GM21723 (cell line): ENCODE data around the gene FOXF1.

Source experiments
- ATAC-seq: cut with Tn5 transposase; IDR thresholded peaks from one replicate; pipeline ENCODE4 v1.9.1; 2021; ENCODE audit warnings: mild to moderate bottlenecking, moderate library complexity; ENCODE audit not compliant: unreplicated experiment

Gene FOXF1

DNA sequence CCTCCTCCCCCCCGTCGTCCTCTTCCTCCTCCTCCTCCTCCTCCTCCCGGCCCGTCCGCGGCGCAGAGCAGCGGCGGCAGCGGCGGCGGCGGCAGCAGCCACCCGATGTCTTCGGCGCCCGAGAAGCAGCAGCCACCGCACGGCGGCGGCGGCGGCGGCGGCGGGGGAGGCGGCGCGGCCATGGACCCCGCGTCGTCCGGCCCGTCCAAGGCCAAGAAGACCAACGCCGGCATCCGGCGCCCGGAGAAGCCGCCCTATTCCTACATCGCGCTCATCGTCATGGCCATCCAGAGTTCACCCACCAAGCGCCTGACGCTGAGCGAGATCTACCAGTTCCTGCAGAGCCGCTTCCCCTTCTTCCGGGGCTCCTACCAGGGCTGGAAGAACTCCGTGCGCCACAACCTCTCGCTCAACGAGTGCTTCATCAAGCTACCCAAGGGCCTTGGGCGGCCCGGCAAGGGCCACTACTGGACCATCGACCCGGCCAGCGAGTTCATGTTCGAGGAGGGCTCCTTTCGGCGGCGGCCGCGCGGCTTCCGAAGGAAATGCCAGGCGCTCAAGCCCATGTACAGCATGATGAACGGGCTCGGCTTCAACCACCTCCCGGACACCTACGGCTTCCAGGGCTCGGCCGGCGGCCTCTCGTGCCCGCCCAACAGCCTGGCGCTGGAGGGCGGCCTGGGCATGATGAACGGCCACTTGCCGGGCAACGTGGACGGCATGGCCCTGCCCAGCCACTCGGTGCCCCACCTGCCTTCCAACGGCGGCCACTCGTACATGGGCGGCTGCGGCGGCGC, at the start of gene FOXF1:
FOXF1 (plus strand) TSS at position 63 of the 797 bp plus-strand sequence; CDS start at position 106, 43 bp downstream.
- ATAC-seq: no peak

DNA sequence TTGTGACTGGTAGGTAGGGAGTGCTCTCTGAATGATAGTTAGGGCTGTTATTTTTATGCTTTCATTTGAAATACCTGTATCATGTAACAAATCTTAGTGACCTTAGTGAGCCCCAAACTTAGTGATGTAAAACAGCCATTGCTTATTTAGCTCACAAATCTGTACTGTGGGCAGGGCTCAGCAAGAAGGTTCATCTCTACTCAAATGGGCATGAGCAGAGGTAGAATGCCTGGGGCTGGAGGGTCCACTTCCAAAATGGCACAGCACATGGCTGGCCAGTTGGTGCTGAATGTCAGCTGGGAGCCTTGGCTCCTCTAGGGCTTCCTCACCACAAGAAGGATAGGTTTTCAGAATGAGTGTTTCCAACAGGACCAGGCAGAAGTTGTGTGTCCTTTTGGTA, 49.3 kb upstream of the FOXF1 start:
- ATAC-seq: no peak

DNA sequence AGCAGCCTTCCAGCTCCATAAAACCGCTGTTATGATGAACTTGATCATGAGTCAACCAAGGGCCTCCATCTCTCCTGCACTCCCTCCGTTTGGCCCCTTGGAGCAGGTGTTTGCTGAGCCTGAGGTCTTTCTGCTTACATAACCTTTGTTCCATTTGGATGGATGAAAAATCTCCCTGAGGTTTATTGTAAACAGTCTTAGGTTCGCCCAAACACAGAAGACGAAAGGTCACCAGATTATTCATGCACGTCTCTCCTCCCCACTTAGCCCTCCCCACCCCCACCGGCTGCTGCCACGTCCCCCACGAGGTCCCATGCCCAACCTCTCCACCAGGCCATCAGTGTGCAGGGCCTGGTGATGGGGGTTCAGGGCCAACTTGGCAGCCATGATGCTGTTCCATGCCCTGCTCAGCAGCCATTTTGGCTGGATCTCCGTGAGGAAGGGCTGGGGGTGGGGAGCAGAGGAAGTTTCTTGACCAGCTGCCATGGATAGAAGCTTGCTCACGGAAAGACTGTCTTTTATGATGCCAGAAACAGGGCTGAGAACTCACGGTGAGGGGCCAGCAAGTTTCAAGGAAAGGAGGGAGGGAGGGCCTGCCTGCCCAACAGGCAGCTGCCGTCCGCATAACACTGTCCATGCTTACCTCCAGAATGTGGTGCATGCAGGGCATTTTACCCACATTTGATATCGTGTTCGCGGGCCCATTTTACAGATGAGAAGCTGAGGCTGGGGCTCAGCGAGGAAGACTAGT, 47.8 kb upstream of the FOXF1 start:
- no peak for ATAC-seq

DNA sequence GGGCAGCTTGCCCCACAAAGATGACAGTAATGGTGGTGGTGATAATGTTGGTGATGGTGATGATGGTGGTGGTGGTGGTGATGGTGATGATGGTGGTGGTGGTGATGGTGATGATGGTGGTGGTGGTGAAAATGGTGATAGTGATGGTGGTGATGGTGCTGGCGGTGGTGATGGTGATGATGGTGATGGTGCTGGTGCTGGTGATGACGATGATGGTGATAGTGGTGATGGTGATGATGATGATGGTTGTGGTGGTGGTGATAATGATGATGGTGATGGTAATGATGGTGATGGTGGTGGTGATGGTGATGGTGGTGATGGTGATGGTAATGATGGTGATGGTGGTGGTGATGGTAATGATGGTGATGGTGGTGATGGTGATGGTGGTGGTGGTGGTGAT, 46.3 kb upstream of the FOXF1 start:
- ATAC-seq: no peak

DNA sequence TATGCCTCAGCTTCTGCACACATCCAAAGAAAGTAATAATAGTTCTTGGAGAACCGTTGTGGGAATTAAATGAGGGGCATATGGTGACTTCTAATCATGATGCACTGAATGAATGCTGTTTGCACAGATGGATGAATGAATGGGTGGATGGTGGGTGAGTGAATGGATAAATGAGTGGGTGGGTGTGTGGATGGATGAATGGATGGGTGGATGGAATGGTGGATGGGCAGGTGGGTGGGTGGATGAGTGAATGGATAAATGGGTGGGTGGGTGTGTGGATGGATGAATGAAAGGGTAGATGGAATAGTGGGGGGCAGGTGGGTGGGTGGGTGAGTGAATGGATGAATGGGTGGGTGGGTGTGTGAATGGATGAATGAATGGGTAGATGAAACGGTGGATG, 44.9 kb upstream of the FOXF1 start:
- no peak for ATAC-seq

DNA sequence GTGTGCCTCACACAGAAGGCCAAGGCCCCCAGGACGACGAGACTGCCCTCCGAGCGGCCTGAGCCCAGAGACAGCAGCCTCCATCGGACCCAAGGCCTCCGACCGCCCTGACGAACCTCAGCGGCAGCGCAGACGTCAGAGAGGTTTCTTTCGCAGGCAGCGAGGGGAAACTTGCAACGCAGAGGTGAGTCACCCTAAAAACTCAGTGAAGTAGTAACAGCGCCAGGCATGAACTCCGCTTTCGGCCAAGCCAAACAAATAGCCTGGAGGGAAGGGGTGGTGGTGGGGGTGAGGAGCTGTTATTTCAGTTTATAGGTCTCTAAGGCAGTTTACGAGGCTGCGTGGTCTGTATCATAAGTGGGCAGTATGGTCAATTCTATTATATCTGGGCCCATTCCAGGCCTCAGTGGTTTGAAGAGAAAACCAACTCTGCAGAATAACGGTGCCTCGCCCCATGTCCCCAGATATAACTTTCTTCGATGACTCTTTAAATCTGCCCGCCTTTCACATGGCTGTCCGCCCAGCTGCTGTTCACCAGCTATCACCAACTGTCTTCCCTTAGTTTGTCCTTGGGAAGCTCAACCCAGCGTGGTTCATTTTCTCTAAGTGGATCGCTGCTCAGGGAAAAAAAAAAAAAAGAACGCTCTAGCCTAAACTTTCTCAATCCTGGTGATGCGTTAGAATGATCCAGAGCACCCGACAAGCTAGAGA, 43.5 kb upstream of the FOXF1 start:
- no peak for ATAC-seq

DNA sequence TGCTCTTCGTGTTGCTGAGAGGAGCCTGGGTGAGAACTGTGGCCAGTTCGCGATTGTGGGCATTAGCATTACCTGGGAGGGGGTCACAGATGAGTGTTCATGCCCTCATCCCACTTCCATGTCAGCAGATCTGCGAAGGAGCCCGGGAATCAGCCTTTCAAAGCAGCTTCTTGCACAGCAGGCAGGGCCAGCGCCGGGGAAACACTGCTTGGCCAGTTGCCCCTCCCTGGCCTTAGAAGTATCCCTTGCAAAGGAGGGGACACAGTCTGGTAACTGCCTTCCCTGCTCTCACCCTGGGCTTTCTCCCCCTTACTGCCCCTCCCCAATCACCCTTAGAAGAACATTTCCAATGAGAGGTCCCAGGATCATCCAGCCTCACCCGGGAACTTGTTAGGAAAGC, 42.8 kb upstream of the FOXF1 start:
- no peak for ATAC-seq

DNA sequence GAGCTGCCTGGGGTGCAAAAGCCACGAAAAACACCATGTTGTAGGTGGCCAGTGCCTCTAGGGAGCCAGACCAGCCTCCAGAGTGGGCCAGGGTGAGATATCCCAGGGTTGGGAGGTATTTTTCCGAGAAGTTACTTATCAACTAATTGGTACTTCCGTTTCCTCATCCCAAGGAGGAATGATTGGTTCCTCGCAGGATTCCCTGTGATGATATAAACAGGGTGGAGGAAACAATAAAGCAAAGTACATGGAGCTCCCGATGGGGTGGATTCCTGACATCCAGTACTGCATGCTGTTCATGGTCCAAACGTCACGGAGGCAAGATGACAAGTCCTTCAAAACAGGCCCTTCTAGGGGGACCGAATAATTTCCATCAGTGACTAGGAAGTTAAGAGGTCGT, 39.4 kb upstream of the FOXF1 start:
- ATAC-seq: no peak

DNA sequence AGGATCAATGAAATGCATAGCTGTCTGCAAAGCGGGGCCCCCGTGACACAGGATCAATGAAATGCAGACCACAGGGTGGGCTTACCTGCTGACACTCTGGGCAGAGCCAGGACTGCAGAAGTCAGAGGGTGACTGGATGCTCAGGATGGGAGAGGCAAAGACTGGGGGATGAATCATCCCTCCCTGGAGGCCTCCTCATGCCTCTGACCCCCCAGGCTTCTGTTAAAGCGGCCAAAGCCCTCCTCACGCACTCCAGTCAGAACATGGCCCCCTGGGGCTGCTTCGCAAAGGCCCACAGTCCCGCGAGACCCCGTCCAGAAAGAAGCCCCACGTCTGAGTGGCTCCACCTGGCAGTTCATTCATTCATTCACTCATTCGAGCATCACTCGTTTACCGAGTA, 38.4 kb upstream of the FOXF1 start:
- no peak for ATAC-seq

DNA sequence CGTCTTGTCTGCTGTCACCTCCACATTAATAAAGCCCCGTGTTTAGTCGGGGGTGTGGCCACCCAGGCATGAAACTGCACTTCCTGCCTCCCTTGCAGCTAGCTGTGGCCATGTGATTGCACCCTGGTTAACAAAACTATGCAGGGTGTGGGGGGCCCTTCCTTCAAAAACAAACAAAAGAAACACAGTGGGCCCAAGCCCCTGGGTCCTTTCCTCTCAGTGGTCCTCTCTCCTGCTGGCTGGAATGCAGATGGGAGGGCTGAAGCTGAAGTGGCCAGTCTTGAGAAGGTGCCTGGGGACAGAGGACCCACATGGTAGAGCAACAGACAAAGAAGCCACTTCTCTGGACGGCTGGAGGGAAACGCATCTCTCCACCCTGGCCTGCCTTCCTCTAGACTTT, 38.0 kb upstream of the FOXF1 start:
- no peak for ATAC-seq

DNA sequence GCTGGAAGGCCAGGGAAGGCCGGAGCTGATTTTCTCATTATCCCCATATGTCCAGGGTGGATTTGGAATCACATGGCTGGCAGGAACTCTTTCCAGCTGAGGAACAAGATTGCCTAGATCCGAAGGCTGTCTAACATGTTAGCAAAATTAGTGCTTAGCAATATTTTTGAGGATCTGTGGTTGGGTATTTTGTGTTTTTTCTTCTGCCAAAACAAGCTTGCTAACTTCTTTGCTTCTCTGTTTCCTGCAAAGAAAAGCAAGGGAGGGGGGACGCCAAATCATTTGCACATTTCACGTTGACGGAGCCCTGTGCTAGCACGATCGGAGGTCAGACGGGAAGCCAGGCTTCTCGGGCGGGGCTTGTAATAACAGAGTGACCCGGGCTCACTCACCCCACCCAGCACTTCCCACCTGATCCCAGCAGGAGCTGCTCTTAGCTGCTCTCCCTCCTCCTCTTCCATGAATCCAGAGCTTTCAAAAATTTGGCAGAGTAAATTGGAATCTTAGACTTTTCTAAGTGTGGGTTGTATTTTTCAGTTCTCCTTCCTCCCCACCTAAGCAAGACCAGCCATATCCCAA, 33.3 kb upstream of the FOXF1 start:
- no peak for ATAC-seq

DNA sequence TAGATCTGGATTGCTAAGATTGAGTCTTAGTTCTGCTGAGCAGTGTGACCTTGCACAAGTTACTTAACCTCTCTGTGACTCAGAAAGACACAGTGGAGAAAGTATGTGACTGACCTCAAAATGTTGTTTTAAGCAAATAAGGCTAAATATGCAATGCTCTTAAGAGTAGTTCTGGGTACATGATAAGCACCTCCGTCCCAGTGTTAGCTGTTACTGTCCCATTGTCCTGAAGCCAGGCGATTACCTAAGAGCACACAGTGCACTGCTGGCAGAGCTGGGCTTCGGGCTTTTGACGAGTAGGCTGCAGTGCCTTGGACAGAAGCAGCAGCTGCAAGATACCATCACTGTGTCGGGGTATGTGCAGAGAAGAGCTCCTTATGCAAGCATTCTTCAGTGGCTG, 32.7 kb upstream of the FOXF1 start:
- no peak for ATAC-seq

DNA sequence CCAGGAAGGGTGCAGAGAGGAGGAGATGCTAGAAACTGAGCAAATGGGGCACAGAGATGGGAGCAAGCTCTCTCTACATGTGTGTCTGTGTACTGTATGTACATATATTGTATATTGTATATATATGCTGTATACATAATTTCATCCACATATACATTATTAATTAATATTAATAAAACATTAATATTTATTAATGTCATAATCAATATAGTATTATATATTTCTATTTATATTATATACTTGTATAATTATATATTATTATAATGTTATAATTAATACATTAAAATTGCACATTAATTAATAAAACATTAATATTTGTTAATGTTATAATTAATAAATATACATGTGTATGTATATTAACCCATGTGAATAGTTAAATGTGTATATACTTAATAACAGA, 31.5 kb upstream of the FOXF1 start:
- no peak for ATAC-seq

DNA sequence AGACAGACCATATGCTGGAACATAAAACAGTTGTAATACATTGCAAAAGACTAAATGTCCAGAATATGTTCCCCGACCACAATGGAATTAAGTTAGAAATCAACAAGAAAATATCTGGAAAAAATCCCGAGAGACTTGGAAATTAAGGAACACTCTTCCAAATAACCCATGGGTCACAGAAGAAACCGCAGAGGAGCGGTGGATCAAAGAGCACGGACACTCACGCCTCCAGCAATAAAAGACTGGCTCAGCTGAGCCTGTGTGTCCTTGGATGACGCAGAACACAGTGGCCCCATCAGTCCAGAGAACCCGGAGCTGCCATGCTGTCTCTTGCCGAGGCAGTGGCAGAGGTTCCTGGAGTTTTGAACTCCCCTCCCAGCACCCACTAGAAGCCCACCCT, 30.9 kb upstream of the FOXF1 start:
- no peak for ATAC-seq

DNA sequence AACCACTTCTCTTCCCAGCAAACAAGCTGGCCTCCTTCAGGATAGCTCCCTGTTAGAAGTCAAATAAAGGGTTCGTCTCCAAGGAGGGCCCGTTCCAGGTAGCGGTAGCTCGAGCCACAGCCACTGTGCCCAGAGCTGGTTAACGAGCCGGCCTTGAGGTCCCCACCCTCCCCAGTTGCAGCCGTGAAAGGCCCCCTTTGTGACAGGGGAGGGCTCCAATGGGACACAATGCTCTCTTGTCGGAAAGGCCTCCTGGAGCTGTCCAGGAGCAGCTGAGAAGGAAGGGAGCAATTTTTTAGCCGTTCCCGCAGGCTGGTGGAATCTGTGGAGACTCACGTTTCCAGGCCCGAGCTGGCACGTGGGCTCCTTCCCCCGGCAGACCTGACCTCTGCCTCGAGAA, 29.9 kb upstream of the FOXF1 start:
- ATAC-seq: no peak

DNA sequence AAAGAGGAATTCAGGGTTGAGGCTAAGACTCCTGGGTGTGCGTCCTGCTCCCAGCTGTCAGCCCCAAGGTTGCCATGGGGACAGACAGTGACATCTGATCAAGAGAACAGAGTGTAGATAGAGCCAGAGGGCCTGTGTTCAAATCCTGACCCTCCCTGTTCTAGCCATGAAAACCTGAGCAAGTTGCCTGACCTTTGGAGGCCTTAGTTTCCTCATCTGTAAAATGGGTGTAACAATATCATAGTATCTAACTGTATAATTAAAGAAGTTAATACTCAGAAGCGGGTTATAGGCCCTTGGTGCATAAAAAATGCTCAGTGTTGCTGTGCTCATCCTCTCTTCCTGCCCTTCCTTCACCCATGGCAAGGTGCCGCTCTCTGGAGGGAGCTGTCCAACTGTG, 28.7 kb upstream of the FOXF1 start:
- no peak for ATAC-seq

DNA sequence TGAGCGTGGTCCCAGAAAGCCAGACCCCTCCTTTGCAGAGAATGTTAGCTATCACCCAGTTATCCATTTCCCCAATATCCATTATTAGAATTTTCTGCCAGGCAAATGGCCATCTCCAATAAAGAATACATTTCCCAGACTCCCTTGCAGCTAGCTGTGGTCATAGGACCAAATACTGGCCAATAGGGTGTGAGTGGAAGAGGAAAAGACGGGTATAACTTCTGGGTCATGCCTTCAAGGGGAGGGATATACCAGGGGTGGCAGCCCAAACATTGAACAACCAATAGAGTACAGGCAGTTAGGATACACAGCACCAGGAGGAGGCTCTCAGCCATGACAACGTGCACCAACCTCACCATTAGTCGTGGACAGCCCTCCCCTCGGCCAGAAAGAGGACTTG, 26.1 kb upstream of the FOXF1 start:
- ATAC-seq: no peak

DNA sequence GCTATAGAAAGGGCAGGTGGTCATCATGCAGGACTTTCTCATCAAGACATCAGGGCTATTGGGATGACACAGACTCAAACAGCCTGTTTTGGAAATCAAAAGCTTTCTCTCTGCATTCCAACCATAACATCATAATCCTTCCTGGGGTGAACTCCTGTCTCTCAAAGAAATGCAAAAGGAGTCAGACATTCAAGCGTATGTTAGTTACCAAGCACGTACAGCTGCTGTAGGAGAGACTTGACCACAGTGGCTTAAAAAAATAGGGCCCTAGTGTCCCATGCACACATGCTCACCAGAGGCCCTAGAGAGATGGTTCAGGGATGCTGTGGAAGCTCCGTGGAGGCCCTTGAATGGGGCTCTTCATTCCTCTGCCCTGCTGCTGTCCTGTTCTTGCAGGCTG, 24.6 kb upstream of the FOXF1 start:
- ATAC-seq: no peak

DNA sequence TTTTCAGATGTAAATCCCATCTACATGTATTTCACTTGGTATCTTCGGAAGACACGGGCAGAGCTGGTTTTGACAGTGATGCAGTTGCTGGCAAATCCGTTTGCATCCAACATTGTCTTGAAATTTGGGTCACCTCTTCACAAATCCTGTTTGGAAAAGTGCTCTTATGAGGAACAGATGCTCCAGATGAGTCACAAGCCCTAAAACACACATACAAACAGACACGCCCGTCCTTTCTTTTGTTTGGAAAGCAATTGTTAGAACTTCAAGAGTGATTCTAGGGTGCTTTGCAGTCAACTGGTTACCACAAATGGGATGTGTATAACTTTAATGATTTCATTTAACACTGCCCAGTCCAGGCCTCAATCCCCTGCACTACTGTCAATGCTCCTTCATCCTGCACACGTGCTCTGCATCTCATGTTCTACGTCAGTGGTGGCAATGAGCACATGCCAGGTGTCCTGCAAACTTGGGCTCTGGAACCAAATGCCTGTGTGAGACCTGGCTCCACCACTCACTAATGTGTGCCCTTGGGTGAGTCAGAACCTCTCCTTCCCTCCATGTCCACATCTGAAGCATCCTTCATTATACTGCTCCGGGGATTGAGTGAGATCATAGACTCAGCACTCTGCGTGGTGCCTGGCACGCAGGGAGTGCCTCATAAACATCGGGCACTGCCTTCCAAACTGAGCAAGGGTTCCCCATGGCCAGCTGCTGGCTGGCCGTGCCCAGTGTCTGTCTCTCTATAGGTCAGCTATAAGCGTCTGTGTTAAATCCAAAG, 19.3 kb upstream of the FOXF1 start:
- no peak for ATAC-seq

DNA sequence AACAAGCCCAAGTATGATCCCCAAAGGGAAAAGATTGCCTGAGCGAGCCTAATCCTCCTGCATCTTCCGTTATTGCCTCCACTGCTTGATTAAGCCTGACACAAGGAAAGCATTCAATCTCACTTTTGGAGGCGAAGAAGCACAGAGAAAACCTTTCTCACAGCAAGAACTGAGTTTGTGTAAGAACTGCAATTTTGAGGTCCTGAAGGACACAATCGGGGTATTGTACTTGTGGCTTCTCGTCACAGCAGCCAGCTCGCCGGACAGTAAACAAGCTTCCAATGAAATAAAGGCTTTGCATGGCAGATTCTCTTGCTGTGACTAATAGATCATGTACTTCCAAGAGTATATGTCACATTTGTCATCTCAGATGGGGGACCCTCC, 18.7 kb upstream of the FOXF1 start:
- no peak for ATAC-seq
